NCI-H446 treated with DMSO at 0.1 percent for 48 hours (cell line): Measurements from ENCODE around the gene GABBR1.
A peak's percentile ranks its signal among the peaks of the same experiment; 100 is the strongest.
"Not testable (repeated sequence)": the region's sequence is repeated elsewhere in the genome, so short reads cannot be mapped to it uniquely, and the experiment has no call there.

Experiments
- DNase-seq: peaks from one replicate; lab custom pipeline; 2025; lab: John Stamatoyannopoulos, UW

GABBR1 gene

GRCh38 chr6:29632789-29633533 is at the start of gene GABBR1:
GABBR1 (minus strand) TSS chr6:29633183; CDS start chr6:29632385, 798 bp downstream.
- DNase-seq, result peak; percentile 59

GRCh38 chr6:29681811-29682210 is 48.8 kb upstream of the GABBR1 start:
- no peak for DNase-seq

- no peak for DNase-seq
Observed at GRCh38 chr6:29680904-29681303, 47.9 kb upstream of the GABBR1 start, which contains the start of gene ZFP57. ZFP57 (minus strand) TSS chr6:29681152; CDS start chr6:29677003, 4,149 bp downstream.

GRCh38 chr6:29680416-29680815 is 47.4 kb upstream of the GABBR1 start:
- DNase-seq, result no peak

- no peak for DNase-seq
Observed at GRCh38 chr6:29679962-29680361, 47.0 kb upstream of the GABBR1 start.

- DNase-seq, result no peak
Observed at GRCh38 chr6:29678114-29678513, 45.1 kb upstream of the GABBR1 start.

- DNase-seq, result no peak
Observed at GRCh38 chr6:29676981-29677601, 44.1 kb upstream of the GABBR1 start.

- DNase-seq, result no peak
Observed at GRCh38 chr6:29675561-29675960, 42.6 kb upstream of the GABBR1 start.

- no peak for DNase-seq
Observed at GRCh38 chr6:29674008-29674407, 41.0 kb upstream of the GABBR1 start.

GRCh38 chr6:29673161-29673560 is 40.2 kb upstream of the GABBR1 start:
- no peak for DNase-seq

- DNase-seq, result not testable (repeated sequence)
Observed at GRCh38 chr6:29672116-29672515, 39.1 kb upstream of the GABBR1 start.

- DNase-seq, result no peak
Observed at GRCh38 chr6:29671026-29671425, 38.0 kb upstream of the GABBR1 start.

GRCh38 chr6:29667158-29667557 is 34.2 kb upstream of the GABBR1 start:
- no peak for DNase-seq

GRCh38 chr6:29666826-29667130 is 33.8 kb upstream of the GABBR1 start:
- DNase-seq, result no peak

GRCh38 chr6:29665942-29666825 is 33.2 kb upstream of the GABBR1 start:
- DNase-seq, result no peak

GRCh38 chr6:29663300-29664042 is 30.5 kb upstream of the GABBR1 start:
- no peak for DNase-seq

GRCh38 chr6:29661502-29662141 is 28.6 kb upstream of the GABBR1 start:
- not testable (repeated sequence) for DNase-seq

- DNase-seq, result no peak
Observed at GRCh38 chr6:29661071-29661470, 28.1 kb upstream of the GABBR1 start.

GRCh38 chr6:29656798-29657197 is 23.8 kb upstream of the GABBR1 start, which contains the start of gene MOG:
MOG (plus strand) TSS chr6:29657092; CDS start chr6:29657210, 118 bp downstream.
- DNase-seq, result no peak

- no peak for DNase-seq
Observed at GRCh38 chr6:29656157-29656556, 23.2 kb upstream of the GABBR1 start.

- DNase-seq, result no peak
Observed at GRCh38 chr6:29655658-29656057, 22.7 kb upstream of the GABBR1 start.
